Stimulated activated CD4-positive, alpha-beta T cell treated with anti-CD3 and anti-CD28 coated beads, Interleukin-12 subunit alpha, Interleukin-12 subunit beta, amount 100 ng/mL, for 24 hours (primary cell): Measurements from ENCODE around the gene DESI2.

Source experiments
- DNase-seq, 2 experiments: peaks; one replicate each; pipeline ENCODE4 v3.0.0-alpha.2; 2020; ENCODE audit warnings: low read depth in 2 of 2

The DESI2 gene

GRCh38 chr1:244751271-244751895, 98.5 kb downstream of the DESI2 start:
- DNase-seq: no peak

- no peak for DNase-seq
Measured at GRCh38 chr1:244755673-244756072, 102.7 kb downstream of the DESI2 start.

DNA sequence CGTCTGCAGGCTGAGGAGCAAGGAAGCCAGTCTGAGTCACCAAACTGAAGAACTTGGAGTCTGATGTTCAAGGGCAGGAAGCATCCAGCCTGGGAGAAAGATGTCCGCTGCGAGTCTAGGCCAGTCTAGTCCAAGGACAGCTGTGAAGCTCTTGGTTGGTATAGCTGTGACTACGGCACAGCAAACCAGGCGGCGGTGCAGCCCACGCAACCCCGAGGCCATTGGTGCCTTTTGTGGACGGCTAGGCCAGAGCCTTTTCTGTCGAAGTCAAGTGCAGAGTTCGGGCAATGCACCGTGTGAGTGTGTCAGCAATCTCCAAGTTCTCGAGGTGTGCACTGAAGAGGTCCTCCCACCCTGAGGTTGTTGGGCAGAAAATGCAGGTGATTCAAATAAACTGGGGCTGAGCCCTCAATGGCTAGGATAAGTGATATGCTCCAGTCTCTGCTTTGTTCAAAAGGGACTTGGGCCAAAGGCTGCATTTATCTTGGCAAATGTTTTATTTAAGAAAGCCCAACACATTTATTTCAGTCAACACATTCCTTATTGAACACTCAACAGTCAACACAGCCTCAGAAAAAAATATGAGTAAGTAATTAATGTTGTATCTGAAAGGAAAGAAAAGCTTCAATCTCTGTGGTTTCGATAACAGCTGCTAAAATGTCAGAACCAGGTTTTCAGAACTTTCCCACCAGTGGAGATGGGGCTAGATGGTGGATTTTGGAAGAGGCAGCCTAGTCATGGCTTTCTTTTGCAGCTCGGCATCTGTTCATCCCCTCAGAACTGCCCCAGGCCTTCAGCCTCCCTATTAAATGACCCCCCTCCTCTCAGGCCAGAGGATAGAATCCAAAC, 104.4 kb downstream of the DESI2 start:
- DNase-seq: no peak
